Progenitor cell of endocrine pancreas (in vitro differentiated cells): ENCODE data around the gene COG4. TPM values are rescaled to one million over a fixed set of nuclear protein-coding genes. Genes with fewer than 3 reads are reported as not detected.

Experiments used
- DNase-seq: peaks from one replicate; pipeline ENCODE4 v3.0.0; 2021; ENCODE audit warnings: low spot score; ENCODE audit not compliant: unreplicated experiment
- H3K27ac Mint-ChIP-seq: 2 replicates; pipeline ENCODE4 v1.8.0; 2021; ENCODE audit warnings: mild to moderate bottlenecking, moderate library complexity, mixed read lengths
- H3K27me3 Mint-ChIP-seq: 2 replicates; pipeline ENCODE4 v1.8.0; 2021; ENCODE audit warnings: mixed read lengths
- H3K36me3 Mint-ChIP-seq: 2 replicates; pipeline ENCODE4 v1.8.0; 2022; ENCODE audit warnings: mixed read lengths; ENCODE audit not compliant: insufficient read depth
- H3K4me1 Mint-ChIP-seq: 2 replicates; pipeline ENCODE4 v1.8.0; 2021; ENCODE audit warnings: low read depth, mixed read lengths
- H3K4me3 Mint-ChIP-seq: 2 replicates; pipeline ENCODE4 v1.8.0; 2021; ENCODE audit warnings: low read depth, mild to moderate bottlenecking, moderate library complexity, mixed read lengths
- H3K9me3 Mint-ChIP-seq: 2 replicates; pipeline ENCODE4 v1.8.0; 2021; ENCODE audit warnings: low read depth, mixed read lengths
- total RNA-seq: library from RNA; stranded (reverse); gene quantifications from 2 replicates; pipeline ENCODE4 v1.2.1, GENCODE V29; 2021
- TF ChIP-seq, protein P1 (sequence below): fragments of 200-600 bp; sonication (generic); IDR thresholded peaks from one replicate; pipeline ENCODE4 v1.5.0; 2021; ENCODE audit warnings: antibody characterized with exemption, mild to moderate bottlenecking; ENCODE audit not compliant: unreplicated experiment

The COG4 gene
- total RNA-seq, 1 donor from 2014 or later: 75.9 TPM

DNA sequence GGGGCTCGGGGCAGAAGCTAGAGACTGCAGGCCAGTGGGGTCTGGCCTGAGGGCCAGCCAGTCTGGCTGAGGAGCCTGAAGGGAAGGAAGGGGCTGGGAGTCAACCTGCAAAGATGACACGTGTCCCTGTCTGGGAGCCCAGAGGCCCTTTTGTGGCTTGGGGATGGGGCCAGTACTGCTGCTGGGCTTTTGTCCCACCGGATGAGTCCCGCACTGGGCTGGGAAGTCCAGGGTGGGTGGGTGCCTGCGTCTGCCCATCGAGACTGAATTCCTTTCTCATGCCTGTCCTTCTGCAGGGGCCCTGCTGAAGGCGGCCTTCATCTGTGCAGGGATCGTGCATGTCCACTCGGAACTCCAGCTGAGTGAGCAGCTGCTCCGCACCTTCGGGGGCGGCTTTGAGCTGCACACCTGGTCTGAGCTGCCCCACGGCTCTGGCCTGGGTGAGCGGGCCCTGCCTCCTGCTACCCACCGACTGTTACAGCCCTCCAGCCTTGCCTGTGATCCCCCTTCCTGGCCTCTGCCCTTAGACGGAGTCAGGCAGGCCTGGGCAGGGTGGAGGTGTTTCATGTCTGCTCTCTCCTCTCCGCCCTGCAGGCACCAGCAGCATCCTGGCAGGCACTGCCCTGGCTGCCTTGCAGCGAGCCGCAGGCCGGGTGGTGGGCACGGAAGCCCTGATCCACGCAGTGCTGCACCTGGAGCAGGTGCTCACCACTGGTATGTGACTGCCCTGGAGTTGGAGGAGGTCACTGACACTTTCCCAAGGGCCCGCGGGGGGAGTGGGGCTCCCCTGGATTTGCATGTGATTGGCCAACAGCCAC, 48.1 kb downstream of the COG4 start:
- TF ChIP-seq, protein P1, sequence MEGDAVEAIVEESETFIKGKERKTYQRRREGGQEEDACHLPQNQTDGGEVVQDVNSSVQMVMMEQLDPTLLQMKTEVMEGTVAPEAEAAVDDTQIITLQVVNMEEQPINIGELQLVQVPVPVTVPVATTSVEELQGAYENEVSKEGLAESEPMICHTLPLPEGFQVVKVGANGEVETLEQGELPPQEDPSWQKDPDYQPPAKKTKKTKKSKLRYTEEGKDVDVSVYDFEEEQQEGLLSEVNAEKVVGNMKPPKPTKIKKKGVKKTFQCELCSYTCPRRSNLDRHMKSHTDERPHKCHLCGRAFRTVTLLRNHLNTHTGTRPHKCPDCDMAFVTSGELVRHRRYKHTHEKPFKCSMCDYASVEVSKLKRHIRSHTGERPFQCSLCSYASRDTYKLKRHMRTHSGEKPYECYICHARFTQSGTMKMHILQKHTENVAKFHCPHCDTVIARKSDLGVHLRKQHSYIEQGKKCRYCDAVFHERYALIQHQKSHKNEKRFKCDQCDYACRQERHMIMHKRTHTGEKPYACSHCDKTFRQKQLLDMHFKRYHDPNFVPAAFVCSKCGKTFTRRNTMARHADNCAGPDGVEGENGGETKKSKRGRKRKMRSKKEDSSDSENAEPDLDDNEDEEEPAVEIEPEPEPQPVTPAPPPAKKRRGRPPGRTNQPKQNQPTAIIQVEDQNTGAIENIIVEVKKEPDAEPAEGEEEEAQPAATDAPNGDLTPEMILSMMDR: no peak
- H3K27ac Mint-ChIP-seq: no peak overlapping the region
- H3K4me3 Mint-ChIP-seq: no peak overlapping the region
- no peaks in the 10 kb centered on the region for H3K9me3 Mint-ChIP-seq
- peaks cover 2% of the 10 kb centered on the region for H3K4me1 Mint-ChIP-seq
- DNase-seq: no peak
- peaks cover 1% of the 10 kb centered on the region for H3K36me3 Mint-ChIP-seq
- H3K27me3 Mint-ChIP-seq: no peaks in the 10 kb centered on the region

DNA sequence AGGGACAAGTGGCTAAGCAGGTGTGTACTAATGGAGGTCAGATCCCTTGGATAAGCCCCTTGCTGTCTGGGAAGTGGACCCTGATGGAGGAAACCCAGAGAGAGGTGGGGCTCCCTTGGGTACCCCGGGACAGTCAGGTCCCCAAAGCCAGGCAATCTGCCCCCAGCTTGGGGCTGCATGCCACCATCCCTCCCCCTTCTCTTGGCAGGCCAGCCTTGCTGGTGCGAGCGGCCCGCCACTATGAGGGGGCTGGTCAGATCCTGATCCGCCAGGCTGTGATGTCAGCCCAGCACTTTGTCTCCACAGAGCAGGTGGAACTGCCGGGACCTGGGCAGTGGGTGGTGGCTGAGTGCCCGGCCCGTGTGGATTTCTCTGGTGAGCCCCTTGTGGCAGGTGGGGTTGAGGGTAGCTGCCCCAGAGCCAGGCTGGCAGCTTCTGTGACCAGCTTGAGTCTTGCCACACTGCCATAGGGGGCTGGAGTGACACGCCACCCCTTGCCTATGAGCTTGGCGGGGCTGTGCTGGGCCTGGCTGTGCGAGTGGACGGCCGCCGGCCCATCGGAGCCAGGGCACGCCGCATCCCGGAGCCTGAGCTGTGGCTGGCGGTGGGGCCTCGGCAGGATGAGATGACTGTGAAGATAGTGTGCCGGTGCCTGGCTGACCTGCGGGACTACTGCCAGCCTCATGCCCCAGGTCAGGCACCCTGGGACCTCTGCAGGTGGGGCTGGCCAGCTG, 48.9 kb downstream of the COG4 start:
- peaks cover 1% of the 10 kb centered on the region for H3K36me3 Mint-ChIP-seq
- H3K4me3 Mint-ChIP-seq: no peak overlapping the region
- TF ChIP-seq, protein P1: no peak
- H3K27ac Mint-ChIP-seq: no peak overlapping the region
- H3K27me3 Mint-ChIP-seq: no peaks in the 10 kb centered on the region
- no peaks in the 10 kb centered on the region for H3K9me3 Mint-ChIP-seq
- H3K4me1 Mint-ChIP-seq: peaks cover 2% of the 10 kb centered on the region
- DNase-seq: no peak

DNA sequence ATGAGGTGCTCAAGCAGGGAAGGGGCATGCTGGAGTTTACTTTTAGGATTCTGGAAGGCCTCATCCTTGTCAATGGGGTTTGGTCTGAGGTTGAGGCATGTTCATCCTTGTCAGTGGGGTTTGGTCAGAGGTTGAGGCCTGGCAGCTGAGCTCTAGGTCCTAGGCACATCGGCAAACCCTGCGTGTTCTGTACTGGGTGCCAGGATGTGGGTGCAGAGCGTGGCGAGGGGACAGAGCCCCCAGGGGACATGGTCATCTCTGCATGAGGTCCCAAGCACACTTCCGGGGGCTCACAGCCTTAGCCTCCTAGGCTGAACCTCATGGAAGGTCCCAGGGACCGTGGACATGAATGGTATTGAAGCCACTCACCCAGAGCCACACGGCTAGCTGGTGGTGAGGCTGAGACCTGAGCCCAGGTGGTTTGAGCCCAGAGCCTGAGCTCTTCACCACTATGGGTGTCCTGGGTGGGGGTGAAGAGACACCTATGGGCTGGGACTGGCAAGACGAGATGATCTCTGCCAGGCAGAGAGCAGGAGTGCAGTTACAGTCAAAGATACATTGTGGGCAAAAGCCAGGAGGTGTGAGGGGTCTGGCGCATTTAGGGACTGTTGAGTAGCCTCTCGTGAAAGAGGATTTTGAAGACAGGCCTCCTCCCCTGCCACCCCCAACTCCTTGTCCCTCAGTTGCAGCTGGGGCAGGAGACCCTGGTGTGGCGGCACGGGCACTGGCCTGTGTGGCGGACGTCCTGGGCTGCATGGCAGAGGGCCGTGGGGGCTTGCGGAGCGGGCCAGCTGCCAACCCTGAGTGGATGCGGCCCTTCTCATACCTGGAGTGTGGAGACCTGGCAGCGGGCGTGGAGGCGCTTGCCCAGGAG, 49.7 kb downstream of the COG4 start:
- DNase-seq: no peak
- H3K27me3 Mint-ChIP-seq: no peaks in the 10 kb centered on the region
- H3K9me3 Mint-ChIP-seq: no peaks in the 10 kb centered on the region
- H3K36me3 Mint-ChIP-seq: peaks cover 1% of the 10 kb centered on the region
- TF ChIP-seq, protein P1: no peak
- H3K4me1 Mint-ChIP-seq: peaks cover 2% of the 10 kb centered on the region
- H3K27ac Mint-ChIP-seq: no peak overlapping the region
- no peak overlapping the region for H3K4me3 Mint-ChIP-seq

DNA sequence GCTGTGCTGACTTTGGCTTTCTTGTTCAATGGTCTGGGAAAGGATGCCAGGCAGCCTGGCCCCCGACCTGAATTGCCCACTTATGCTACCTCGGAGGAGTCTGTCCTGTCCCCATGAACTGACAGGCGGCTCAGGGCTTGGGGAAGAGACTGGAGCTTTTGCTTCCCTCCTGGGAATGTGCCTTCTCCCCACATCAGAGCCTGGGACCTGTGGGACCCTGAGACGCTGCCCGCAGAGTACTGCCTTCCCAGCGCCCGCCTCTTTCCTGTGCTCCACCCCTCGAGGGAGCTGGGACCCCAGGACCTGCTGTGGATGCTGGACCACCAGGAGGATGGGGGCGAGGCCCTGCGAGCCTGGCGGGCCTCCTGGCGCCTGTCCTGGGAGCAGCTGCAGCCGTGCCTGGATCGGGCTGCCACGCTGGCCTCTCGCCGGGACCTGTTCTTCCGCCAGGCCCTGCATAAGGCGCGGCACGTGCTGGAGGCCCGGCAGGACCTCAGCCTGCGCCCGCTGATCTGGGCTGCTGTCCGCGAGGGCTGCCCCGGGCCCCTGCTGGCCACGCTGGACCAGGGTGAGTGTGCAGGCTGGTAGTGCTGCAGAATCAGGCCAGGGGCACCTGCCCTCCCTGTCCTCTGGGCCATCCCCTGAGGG, 50.4 kb downstream of the COG4 start:
- Mint-ChIP-seq H3K9me3 (no peaks in the 10 kb centered on the region), H3K4me1 (peaks cover 2% of the 10 kb centered on the region), H3K27ac (no peak overlapping the region), H3K27me3 (no peaks in the 10 kb centered on the region), H3K4me3 (no peak overlapping the region), H3K36me3 (peaks cover 1% of the 10 kb centered on the region)
- DNase-seq: no peak
- TF ChIP-seq, protein P1: no peak

DNA sequence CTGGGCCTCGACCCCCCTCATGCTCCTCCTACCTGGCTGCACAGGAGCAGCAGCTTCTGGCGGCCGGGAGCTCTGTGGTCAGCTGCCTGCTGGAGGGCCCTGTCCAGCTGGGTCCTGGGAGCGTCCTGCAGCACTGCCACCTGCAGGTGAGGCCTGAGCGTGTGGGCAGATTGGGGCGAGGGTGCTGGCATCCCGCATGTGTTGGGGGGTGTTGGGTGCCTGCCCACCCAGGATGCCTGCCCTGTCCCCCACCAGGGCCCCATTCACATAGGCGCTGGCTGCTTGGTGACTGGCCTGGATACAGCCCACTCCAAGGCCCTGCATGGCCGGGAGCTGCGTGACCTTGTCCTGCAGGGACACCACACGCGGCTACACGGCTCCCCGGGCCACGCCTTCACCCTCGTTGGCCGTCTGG, 52.4 kb downstream of the COG4 start:
- TF ChIP-seq, protein P1: peak; percentile 67
- H3K27ac Mint-ChIP-seq: peak overlapping the region; percentile 87
- no peaks in the 10 kb centered on the region for H3K27me3 Mint-ChIP-seq
- no peaks in the 10 kb centered on the region for H3K9me3 Mint-ChIP-seq
- no peaks in the 10 kb centered on the region for H3K36me3 Mint-ChIP-seq
- peaks cover 2% of the 10 kb centered on the region for H3K4me1 Mint-ChIP-seq
- H3K4me3 Mint-ChIP-seq: no peak overlapping the region
- DNase-seq: peak; percentile 66
